Femur (tissue), 1 donor: Measurements from ENCODE around the gene BDNF.
A peak's percentile ranks its signal among the peaks of the same experiment; 100 is the strongest.
"Not testable (repeated sequence)": the region's sequence is repeated elsewhere in the genome, so short reads cannot be mapped to it uniquely, and the experiment has no call there.

Source experiments
- DNase-seq: peaks from one replicate; pipeline ENCODE4 v3.0.0-alpha.2; 2017

Gene BDNF

DNA sequence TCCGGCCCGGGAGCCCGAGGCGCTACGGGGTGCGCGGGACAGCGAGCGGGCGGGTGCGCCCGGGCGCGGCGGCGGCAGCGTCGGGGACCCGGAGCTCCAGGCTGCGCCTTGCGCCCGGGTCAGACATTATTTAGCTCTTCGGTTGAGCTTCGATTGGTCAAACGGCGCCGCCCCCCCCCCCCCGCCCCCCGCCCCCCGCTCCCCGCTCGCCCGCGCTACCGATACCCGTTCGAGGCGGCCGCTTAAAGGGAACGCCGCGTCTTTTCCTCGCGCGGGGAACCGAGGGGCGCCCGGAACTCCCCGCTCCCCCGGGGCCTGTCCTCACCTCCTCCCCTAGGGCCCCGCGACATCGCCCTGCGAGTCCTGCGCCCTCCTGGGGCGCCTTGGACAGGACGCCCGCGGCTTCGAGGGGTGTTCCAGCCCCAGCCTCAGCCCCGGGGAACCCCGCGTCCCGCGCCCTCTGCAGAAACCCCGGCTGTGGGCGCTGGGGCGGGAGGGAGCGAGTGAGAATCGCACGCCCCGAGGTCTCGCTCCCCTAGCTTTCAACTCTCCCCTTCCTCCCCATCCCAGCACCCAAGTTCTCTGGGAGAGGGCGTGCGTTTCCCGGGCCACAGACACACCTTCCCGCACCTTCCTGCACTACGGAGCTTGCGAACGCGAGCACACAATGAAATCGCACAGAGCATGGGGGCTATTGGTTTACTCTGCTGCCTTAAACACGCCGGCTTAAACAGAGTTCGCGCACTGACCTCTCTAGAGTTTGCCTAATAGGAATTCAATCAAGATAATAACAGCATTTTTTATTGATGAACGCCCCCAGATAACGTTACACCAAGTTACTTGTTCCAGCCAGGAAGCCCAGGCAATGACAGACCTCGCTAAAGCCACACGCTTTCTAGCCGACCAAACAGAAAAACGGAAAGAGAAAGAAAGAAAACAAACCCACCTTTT, at the start of gene BDNF:
Gene BDNF, minus strand, starts transcription at position 105 of the 951 bp plus-strand sequence. CDS start 41,891 bp downstream, outside the sequence.
- DNase-seq: peak; percentile 59

DNA sequence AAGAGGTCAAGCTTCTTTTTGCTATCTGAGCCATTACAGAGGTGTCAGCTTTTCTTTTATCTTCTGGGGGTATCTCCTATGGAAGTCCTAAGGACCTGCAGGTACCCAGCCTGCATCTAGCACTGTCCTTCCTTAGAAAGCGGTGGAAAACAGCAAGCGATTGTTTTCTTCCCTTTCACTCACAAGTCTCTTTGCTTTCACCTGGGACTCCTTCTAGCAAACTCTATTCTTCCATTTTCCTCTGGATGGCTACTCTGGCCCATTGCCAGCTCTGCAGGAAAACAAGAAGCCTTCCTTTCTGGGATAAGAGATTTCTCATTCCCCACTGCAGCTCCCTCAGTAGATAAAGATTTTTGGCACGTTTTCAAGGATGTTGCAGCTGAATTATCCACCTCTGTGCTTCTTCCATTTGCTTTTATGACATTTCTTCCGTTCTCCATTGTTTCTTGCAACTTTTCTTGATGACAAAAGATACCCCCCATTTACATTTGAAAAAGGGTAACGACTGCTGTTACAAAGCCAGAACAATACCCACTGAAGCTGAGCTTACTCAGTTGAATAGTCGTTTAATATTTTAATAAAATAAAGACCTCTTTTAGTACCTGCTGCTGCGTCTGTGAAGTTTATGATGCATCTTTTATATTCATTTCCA, 40.2 kb upstream of the BDNF start:
- no peak for DNase-seq

DNA sequence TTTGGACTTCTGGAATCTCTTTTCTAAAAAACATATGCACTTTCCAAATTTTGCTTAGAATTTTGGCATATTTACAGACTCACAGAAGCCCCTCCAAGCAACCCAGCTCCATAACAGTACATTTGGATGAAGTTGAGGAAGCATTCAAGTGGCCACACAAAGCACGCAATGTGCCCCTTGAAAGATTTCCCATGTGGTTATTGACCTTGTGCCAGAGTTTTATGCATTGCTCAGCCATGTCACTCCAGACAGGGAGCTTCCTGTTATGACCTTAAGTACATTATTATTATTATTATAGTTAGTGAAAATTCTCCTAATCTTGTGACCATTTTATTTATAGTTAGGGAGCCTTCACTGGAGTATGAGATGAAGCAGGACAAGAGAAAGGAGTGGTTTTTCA, 35.0 kb upstream of the BDNF start:
- DNase-seq: no peak

DNA sequence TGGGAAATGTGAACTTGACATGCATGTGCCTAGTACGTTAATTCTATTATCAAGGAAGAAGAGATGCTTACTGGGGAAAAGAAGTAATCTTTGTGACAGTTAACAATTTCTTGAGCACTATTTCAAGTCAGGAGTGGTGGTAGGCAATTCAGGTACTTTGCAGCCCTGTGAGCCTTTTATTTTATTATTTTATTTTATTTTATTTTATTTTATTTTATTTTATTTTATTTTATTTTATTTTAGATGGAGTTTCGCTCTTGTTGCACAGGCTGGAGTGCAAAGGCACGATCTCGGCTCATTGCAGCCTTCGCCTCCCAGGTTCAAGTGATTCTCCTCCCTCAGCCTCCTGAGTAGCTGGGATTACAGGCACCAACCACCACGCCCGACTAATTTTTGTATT, 31.5 kb upstream of the BDNF start:
- not testable (repeated sequence) for DNase-seq

DNA sequence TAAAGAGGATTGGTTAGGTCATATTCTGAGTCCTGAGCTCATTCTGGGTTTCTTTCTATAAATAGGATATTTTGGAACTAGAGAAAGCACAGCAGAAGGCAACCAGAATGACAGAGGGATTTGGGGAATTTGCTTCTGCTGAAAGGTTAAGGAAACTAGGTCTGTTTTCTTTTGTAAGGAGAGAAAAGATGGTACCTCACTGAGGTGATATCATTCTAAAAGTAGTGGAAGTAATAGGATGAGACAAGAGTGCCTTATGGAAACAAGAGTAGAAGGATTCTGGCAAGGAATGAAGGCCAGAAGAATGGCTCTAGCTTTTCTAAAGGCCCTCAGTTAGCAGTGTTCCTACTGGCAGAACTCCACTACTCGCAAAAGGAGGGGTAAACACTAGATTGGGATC, 26.7 kb upstream of the BDNF start:
- DNase-seq: no peak

DNA sequence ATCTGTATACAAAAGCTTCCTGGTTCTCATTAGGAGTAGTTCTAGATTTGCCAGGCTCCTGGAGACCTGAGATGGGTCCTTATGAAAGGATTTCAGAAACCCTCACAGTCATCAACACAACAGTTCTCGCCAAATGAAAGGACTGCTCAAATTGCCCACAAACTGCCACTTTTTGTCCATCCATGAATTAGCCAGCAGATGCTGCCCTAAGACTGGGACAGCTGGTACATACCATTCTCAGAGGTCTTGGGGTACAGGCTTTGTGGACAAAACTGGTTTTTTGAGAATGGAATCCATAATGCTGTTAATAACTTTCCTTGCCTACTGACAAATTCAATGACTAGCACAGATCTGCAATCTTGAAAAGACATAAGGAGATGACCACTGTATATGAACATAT, 23.4 kb upstream of the BDNF start:
- no peak for DNase-seq

DNA sequence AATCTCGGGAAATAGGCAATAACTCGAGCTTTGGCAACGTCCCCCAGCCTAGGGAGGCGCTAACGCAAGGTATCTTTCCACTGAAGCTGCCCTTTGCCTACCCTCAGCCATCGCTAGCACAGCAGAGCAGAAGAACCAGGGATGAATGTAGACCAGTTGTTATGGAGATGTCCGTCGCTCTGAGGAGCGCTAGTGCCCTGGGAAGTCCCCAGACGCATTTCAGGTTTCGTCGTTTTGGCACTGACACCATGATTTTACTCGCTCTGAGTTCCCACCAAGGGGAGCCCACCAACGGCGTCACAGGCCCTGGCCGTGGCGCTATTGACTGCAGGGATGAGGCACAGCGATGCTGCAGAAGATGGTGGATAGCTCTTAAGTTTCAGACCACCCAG, 22.7 kb upstream of the BDNF start:
- no peak for DNase-seq

DNA sequence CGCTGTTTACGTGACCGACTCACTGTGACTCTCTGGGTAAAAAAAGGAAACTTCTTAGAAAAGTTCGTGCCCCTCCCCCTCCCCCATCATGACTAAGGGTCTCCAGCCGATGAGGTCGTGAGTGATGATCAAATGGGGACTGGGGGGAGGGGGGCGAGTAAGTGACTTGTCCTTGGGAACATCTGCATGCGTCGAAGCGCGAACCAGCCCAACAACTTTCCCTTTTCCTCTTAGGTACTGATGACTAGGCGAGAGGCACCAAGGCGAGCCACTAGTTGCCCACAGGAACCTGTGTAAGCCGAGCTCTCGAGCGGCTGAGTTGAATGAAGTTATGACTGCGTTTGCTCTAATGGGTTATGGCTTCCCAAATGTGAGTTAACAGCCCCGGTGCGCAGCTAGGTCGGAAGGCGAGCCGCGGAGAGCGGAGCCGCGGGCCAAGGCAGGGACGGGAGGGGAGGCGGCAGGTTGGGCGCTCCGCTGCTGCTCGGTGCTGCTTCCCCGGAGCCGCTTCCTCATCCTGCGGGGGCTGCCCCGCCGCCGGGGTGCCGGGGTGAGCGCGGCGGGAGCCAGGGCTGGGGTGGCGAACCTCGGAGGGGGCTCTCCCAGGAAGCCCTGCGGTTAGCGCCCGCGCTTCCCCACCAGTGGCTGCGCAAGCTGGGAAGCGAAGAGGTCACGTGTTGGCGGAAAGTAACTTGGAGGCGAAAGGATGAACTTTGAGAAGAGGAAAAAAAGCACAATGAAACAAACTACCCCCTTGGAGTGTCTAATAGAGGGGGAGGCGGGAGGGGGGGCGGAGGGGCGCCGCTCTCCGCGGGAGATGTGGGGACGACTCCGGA, 22.1 kb upstream of the BDNF start:
- no peak for DNase-seq

DNA sequence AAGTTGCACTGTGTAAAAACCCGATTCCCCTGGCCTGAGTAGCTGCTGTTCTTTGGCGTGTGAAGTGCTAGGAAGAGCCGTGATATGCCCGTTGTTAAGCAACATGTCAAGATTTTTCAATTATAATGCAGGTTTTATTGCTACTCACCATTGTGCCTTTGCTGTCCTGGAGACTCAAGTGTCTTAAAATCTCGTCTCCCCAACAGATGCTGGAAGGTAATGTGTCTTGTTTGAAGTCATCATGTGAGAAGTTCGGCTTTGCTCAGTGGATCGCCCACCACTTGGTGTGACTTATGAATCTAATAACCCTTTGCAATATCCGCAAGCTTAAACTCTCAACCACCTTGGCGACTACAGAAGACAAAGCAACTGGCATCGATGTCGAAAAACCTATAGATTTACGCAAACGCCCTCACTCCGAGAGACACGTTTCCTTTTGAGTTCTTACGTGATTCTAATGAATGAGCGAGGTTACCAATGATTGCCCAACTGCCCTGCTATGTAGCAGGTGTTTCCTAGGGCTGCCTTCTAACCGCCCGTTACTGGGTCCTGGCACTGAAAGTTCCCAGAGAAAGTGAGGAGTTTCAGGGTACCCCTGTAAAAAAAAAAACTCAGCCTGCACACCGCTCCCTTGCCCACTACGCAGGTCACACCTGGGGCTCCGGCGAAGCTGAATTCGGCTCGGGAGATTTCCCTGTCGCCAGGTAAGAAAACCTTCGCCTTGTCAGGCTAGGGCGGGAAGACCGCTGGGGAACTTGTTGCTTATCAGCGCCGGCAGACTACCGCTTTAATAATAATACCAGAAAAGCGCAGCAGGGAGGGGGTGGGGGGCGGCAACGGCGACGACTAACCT, 21.2 kb upstream of the BDNF start:
- no peak for DNase-seq

DNA sequence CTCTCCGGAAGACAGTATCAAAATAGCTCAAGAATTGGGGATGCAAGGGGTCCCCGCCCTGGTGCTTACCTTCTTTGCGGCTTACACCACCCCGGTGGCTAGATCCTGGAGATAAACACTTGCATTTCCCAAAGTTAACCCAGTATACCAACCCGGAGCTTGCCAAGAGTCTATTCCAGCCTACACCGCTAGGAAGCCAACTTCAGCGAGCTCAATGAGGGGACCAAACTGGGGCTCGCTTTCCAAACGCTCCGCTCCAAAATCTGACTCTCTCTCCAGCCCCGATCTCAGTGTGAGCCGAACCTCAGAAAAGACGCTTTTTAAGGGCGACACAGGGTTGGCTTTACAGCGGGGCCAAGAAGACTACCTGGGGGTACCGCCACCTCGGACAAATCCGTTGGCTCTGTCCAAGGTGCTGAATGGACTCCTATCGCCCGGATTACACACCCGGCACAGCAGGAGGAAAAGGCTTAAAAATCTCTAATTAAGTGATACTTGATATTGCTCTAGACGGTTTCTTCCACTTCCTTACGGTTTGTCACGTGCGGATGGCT, 20.1 kb upstream of the BDNF start:
- peak; percentile 57 for DNase-seq

DNA sequence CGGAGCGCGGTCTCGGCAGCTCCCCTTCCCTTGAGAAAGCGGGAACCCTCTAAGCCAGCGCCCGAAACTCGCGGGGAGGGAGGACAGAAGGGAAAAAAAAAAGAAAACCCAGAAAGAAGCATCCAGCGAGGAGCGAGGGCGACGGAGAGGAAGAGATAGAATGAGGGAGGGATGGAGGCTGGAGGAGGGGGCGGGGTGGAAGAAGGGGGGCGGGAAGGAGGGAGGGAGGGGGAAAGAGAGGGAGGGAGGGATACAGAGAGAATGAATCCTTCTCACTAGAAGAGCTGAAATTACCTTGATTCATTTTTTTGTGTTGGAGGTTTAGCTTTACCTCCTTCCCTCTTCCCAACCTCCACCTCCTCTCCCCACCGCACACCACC, 19.3 kb upstream of the BDNF start:
- no peak for DNase-seq

DNA sequence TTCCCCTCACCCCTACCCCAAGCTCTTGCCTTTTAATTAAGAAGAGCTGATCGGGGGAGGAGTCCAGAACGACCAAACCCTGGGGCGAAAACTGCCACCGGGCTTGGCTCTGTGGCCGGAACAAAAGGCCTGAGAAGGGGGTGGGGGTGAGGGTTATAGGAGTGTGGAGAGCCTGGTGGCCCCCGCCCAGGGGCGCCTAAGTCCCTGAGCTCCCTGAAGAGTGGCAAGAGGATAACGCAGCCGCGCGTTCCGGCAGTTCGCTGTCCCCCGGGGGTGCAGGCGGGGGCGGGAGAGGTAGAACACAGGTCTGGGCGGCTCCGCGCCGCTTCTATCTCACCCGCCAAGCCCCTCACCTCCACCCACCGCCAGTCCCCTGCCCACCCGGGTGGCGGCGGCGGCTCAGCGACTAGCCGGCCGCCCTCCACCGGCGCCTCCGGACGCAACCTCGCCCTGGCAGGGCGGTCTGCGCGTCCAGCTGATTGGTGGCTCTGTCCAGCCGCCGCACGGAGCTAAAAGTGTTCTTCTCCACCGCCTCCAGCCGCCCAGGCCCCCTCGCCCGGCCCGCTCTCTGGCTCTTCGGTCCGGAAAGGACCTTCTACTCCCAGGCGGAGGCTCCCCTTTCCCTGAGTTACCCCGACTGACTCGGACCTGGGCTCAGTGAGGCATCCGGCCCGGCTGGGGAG, 18.7 kb upstream of the BDNF start:
- peak; percentile 35 for DNase-seq

DNA sequence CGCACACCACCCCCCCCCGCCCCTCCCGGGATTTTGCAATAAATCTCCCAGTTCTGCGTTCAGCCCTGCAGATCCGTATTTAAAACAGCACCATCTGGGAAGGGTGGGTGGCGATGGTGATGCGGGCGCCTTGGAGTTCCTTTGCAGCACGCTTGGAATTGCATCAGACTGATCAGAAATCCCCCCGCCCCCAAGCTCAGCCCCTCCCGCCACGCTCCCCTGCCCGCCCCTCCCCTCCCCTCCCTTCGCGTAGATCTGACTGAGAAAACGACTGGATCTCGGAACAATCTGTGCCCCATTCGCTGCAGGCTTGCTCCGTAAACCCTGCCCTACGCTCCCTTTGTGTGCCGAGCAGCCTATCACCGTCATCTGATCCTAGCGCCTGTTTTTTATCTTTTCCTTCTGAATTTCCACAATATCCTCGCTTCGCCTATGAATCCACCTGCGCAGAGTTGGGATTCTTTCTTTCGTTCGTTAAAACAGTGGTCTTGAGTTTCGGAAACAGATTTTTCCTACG, 18.1 kb upstream of the BDNF start:
- DNase-seq: peak; percentile 22

DNA sequence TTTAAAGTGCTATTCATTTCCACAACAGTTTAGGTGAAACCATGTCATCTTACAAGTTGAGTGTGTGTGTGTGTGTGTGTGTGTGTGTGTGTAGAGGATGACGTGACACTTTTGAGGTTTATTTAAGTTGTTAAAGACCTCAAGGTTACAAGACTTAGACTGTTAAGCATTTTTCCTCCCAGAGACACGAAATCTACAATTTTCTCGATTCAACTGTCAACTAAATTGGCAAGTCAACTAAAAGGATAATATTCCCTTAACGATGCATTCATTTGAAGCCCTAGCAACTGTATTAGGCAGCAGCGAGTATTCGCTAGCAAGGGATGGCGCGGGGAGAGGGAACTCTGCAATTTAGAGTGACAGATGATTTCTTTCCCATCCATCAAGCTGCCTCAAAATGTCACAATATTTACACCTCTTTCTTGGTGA, 17.6 kb upstream of the BDNF start:
- DNase-seq: no peak

DNA sequence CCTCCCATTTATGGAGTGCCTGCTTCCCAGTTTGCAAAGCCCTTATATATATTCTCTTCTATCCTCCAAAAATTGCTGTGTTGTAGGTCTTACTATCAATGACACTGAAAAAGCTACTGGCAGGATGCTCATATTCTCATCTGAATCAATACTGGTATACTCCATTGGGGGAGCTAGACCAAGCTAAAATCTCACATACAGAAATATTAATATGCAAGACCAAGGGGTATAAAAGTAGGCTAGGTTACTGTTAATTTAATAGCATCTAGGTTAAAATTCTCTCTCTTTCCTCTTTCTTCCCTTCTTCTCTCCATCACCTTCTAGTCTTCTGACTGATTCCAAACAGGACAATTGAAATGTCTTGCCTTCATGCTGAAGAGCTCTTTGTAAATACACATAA, 17.1 kb upstream of the BDNF start:
- no peak for DNase-seq

DNA sequence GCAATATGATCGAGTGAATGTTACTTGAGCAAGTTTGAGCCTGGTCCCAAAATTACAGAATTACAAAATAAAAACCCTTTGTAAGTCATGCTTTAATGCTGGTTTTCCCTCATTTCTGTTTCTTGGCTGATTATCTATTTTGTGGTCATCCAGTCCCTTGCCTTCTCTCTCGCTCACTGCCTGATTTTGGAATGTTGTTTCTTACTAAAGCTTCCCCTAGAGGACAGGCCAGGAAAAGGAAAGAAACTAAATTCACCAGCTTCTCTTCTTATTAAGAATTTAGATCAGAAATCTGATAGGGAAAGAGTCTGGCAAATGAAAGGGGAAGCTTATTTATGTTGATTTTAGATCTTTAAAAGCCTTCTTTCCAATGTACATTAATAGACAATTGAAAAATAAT, 16.6 kb upstream of the BDNF start:
- no peak for DNase-seq

DNA sequence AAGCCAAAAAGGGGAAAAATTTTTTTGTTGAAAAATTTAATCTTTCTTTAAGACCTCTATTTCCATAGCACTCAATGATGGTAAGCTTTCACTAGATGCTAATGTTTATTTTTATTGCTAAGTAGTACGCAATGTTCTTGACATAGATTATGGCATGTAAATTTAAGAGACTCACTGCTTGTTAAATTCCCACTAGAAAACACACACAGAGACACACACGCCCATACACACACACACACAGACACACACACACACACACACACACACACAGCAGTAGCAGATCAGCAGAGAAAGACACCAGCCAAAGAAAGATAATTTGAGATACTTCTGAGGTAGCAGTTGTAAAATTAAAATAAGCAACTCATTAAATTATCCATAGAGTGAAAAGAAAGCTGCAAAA, 16.0 kb upstream of the BDNF start:
- no peak for DNase-seq

DNA sequence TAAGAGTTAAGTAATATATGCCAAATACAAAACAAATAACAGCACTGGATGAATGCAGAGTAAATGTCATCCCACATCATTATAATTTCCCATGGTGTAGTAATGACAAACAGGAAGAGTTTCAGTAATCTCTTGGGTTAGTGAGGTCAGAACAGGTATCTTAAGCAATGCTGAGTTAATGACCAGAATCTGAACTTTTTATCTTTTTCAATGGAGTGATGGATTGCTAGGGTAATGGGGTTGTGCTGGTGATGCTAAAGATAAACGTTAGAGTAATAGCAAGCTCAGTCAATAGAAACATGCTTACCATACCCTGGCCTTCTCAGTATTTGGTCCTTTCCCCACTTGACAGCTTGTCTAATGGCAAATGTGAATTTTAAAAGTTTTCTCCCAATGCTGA, 11.5 kb upstream of the BDNF start:
- DNase-seq: no peak

DNA sequence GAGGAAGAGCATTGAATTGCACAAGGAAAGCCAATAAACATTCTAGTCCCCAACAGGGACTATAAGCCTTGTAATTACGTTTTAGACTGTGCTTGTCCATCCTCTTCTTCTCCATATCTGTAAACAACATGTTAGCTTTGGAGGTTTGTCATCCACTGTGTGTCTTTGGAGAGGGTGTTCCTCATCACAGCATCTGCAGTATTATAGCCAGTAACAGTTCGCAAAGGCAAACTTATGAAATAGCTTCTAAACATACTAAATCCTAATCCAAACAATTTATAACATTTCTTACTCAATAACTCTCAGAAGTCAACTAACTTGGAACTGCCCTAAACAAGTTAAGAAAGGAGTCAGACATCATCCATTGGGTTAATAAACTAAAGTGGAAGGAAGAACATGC, 10.3 kb upstream of the BDNF start:
- DNase-seq: no peak

DNA sequence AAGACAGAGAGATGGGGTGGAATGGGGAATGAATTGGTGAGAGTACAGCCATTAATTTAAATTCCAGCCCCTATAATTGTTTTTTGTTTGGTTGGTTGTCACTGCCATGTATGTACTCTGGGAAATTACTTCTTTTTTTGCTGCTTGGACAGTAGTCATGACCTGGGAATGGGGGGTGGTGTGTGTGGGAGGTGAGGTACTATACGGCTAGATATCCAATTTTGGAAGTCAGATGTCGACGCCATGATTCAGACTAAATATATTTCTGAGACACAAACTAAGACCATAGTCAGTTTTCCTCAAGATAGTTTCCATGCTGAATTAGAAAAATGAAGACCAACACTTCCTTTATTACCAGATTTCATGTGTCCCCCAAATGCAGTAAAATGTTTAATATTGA, 7.4 kb upstream of the BDNF start:
- no peak for DNase-seq
